IMR-90 (cell line): ENCODE measurements around the gene SRSF4. TPM values are rescaled to one million over a fixed set of nuclear protein-coding genes. Genes with fewer than 3 reads are reported as not detected.

ENCODE experiments used
- ATAC-seq: fragments of 200-7000 bp; cut with Tn5 transposase; 2 replicates; pipeline ENCODE4 v1.9.1; 2020; ENCODE audit warnings: low read depth, mild to moderate bottlenecking, moderate library complexity
- BruUV-seq: library from RNA; stranded (reverse); fragments of 400-500 nt; replicated peaks from 2 replicates; lab custom pipeline; 2021; lab: Mats Ljungman, UMichigan
- CTCF ChIA-PET: fragments of 300-600 bp; formaldehyde crosslinking; extraction: SDS; loops from one replicate; lab custom pipeline; 2021; ENCODE audit warnings: antibody characterized with exemption; lab: Yijun Ruan, JAX
- POLR2A ChIA-PET: fragments of 300-600 bp; sonication (Branson Sonifier 250); formaldehyde crosslinking; loops from one replicate; lab custom pipeline; 2022; ENCODE audit warnings: antibody characterized with exemption; ENCODE audit not compliant: unreplicated experiment; lab: Charles Lee
- DNase-seq: peaks from one replicate; pipeline ENCODE4 v3.0.0; 2013
- H2AFZ ChIP-seq: replicated peaks from 2 replicates; pipeline ENCODE3; 2013; ENCODE audit warnings: low read length, mild to moderate bottlenecking; ENCODE audit not compliant: poor library complexity
- H2AK5ac ChIP-seq: 2 replicates; pipeline ENCODE4 v1.6.1; 2013; ENCODE audit warnings: low read depth, low read length, inconsistent platforms
- H2AK9ac ChIP-seq: replicated peaks from 2 replicates; pipeline ENCODE3; 2013; ENCODE audit warnings: mild to moderate bottlenecking, low read depth, low read length, moderate library complexity; ENCODE audit not compliant: poor library complexity
- H2BK120ac ChIP-seq: 2 replicates; pipeline ENCODE4 v1.6.1; 2013; ENCODE audit warnings: low read depth, low read length, inconsistent platforms
- H2BK15ac ChIP-seq: 3 replicates; pipeline ENCODE4 v1.6.1; 2013; ENCODE audit warnings: low read depth, low read length, inconsistent platforms
- H2BK20ac ChIP-seq: 2 replicates; pipeline ENCODE4 v1.6.1; 2013; ENCODE audit warnings: low read depth, mild to moderate bottlenecking, inconsistent platforms, low read length, moderate library complexity
- H2BK5ac ChIP-seq: 2 replicates; pipeline ENCODE4 v1.6.1; 2013; ENCODE audit warnings: mild to moderate bottlenecking, low read depth, low read length, inconsistent platforms; ENCODE audit not compliant: poor library complexity, severe bottlenecking
- H3K14ac ChIP-seq: replicated peaks from 2 replicates; pipeline ENCODE4 v1.6.1; 2013; ENCODE audit warnings: low read depth, low read length, inconsistent platforms
- H3K18ac ChIP-seq: 2 replicates; pipeline ENCODE4 v1.6.1; 2013; ENCODE audit warnings: low read depth, low read length, control low read depth
- H3K23ac ChIP-seq: 2 replicates; pipeline ENCODE4 v1.6.1; 2013; ENCODE audit warnings: low read depth, low read length, inconsistent platforms
- H3K27ac ChIP-seq: 2 replicates; pipeline ENCODE4 v1.5.1; 2013; ENCODE audit warnings: mild to moderate bottlenecking, control low read depth, low read length; ENCODE audit not compliant: insufficient read depth
- H3K27me3 ChIP-seq: 2 replicates; pipeline ENCODE4 v1.6.1; 2013; ENCODE audit warnings: low read length; ENCODE audit not compliant: control insufficient read depth, insufficient read depth
- H3K36me3 ChIP-seq: 2 replicates; pipeline ENCODE4 v1.6.1; 2013; ENCODE audit warnings: low read length, mixed read lengths; ENCODE audit not compliant: control insufficient read depth, insufficient read depth
- H3K4ac ChIP-seq: 2 replicates; pipeline ENCODE4 v1.6.1; 2013; ENCODE audit warnings: low read depth, low read length, inconsistent platforms
- H3K4me1 ChIP-seq: 2 replicates; pipeline ENCODE4 v1.6.1; 2013; ENCODE audit warnings: low read length, mixed read lengths; ENCODE audit not compliant: control insufficient read depth, insufficient read depth
- H3K4me2 ChIP-seq: 2 replicates; pipeline ENCODE4 v1.6.1; 2013; ENCODE audit warnings: low read depth, mild to moderate bottlenecking, control low read depth, low read length, moderate library complexity
- H3K4me3 ChIP-seq: 2 replicates; pipeline ENCODE4 v1.5.1; 2013; ENCODE audit warnings: low read depth, mild to moderate bottlenecking, control low read depth, low read length, moderate library complexity; ENCODE audit not compliant: insufficient read depth
- H3K56ac ChIP-seq: 2 replicates; pipeline ENCODE4 v1.6.1; 2013; ENCODE audit warnings: low read length, inconsistent platforms; ENCODE audit not compliant: insufficient read depth; ENCODE audit errors: extremely low read depth
- H3K79me1 ChIP-seq, 2 experiments: 2 replicates each; pipeline ENCODE4 v1.6.1; 2013; ENCODE audit warnings: low read length in 2 of 2, inconsistent platforms in 1 of 2, low read depth in 1 of 2
- H3K9ac ChIP-seq: 2 replicates; pipeline ENCODE4 v1.6.1; 2013; ENCODE audit warnings: low read depth, low read length, control low read depth
- H3K9me1 ChIP-seq: 2 replicates; pipeline ENCODE4 v1.6.1; 2013; ENCODE audit warnings: low read length, inconsistent platforms; ENCODE audit not compliant: insufficient read depth
- H3K9me3 ChIP-seq: 2 replicates; pipeline ENCODE4 v1.6.1; 2013; ENCODE audit warnings: low read length; ENCODE audit not compliant: control insufficient read depth, insufficient read depth
- H4K20me1 ChIP-seq: 2 replicates; pipeline ENCODE4 v1.6.1; 2013; ENCODE audit warnings: low read length, inconsistent platforms; ENCODE audit not compliant: insufficient read depth
- H4K5ac ChIP-seq: 2 replicates; pipeline ENCODE4 v1.6.1; 2013; ENCODE audit warnings: mild to moderate bottlenecking, low read depth, low read length, control low read depth
- H4K8ac ChIP-seq, 2 experiments: 2 replicates each; pipeline ENCODE4 v1.6.1; 2013; ENCODE audit warnings: low read depth in 2 of 2, low read length in 2 of 2, control low read depth in 1 of 2, inconsistent platforms in 1 of 2
- H4K91ac ChIP-seq: 2 replicates; pipeline ENCODE4 v1.6.1; 2013; ENCODE audit warnings: low read depth, low read length, inconsistent platforms; ENCODE audit not compliant: insufficient read depth
- BHLHE40 ChIP-seq: fragments of 150-350 bp; IDR thresholded peaks from 2 replicates; pipeline ENCODE4 v1.6.1; 2016; ENCODE audit warnings: mild to moderate bottlenecking, low read depth, low read length
- CEBPB ChIP-seq: IDR thresholded peaks from 2 replicates; pipeline ENCODE4 v1.6.1; 2012; ENCODE audit warnings: low read depth, low read length, improper control_type of control experiment
- CHD1 ChIP-seq: IDR thresholded peaks from 2 replicates; pipeline ENCODE4 v1.6.1; 2012; ENCODE audit warnings: low read depth, low read length, improper control_type of control experiment
- CTCF ChIP-seq: conservative IDR thresholded peaks from 2 replicates; pipeline ENCODE4 v1.5.1; 2012; ENCODE audit warnings: mild to moderate bottlenecking, low read depth, low read length, improper control_type of control experiment
- ELK1 ChIP-seq: fragments of 150-350 bp; IDR thresholded peaks from 2 replicates; pipeline ENCODE4 v1.6.1; 2016; ENCODE audit warnings: low read depth, mild to moderate bottlenecking, low read length, moderate library complexity, borderline replicate concordance
- FOS ChIP-seq: fragments of 150-350 bp; IDR thresholded peaks from 2 replicates; pipeline ENCODE4 v1.6.1; 2016; ENCODE audit warnings: low read depth, low read length
- MAFK ChIP-seq: IDR thresholded peaks from 2 replicates; pipeline ENCODE4 v1.6.1; 2012; ENCODE audit warnings: low read depth, low read length, improper control_type of control experiment
- MAZ ChIP-seq: IDR thresholded peaks from 2 replicates; pipeline ENCODE4 v1.6.1; 2012; ENCODE audit warnings: low read depth, mild to moderate bottlenecking, low read length, improper control_type of control experiment, moderate library complexity, borderline replicate concordance
- MXI1 ChIP-seq: IDR thresholded peaks from 2 replicates; pipeline ENCODE4 v1.6.1; 2012; ENCODE audit warnings: low read depth, mild to moderate bottlenecking, low read length, moderate library complexity, borderline replicate concordance
- NFE2L2 ChIP-seq: fragments of 150-350 bp; IDR thresholded peaks from 2 replicates; pipeline ENCODE4 v1.6.1; 2016; ENCODE audit warnings: low read depth, mild to moderate bottlenecking, low read length
- POLR2A ChIP-seq: IDR thresholded peaks from 2 replicates; pipeline ENCODE4 v1.6.1; 2012; ENCODE audit warnings: mild to moderate bottlenecking, low read depth, low read length
- RAD21 ChIP-seq: IDR thresholded peaks from 2 replicates; pipeline ENCODE4 v1.6.1; 2012; ENCODE audit warnings: low read length, improper control_type of control experiment
- RCOR1 ChIP-seq: IDR thresholded peaks from 2 replicates; pipeline ENCODE4 v1.6.1; 2012; ENCODE audit warnings: mild to moderate bottlenecking, low read length, improper control_type of control experiment; ENCODE audit not compliant: insufficient replicate concordance
- RFX5 ChIP-seq: IDR thresholded peaks from 2 replicates; pipeline ENCODE4 v1.8.0; 2012; ENCODE audit warnings: low read depth, mild to moderate bottlenecking, low read length, moderate library complexity
- SMC3 ChIP-seq: fragments of 150-350 bp; IDR thresholded peaks from 2 replicates; pipeline ENCODE4 v1.6.1; 2016; ENCODE audit warnings: low read depth, mild to moderate bottlenecking, antibody characterized with exemption, low read length, moderate library complexity
- USF2 ChIP-seq: fragments of 150-350 bp; IDR thresholded peaks from 2 replicates; pipeline ENCODE4 v1.6.1; 2017; ENCODE audit warnings: mild to moderate bottlenecking, antibody characterized with exemption, low read length, low read depth
- WGBS, 2 experiments: methylation state at CpG; one replicate each; pipeline versions ENCODE4 v1.1.5 to v1.1.7; 2013; ENCODE audit warnings: missing lambda C conversion rate in 2 of 2; ENCODE audit not compliant: insufficient read length in 1 of 2; ENCODE audit errors: extremely low coverage in 2 of 2; 5-methylcytosine and 5-hydroxymethylcytosine counted together
- dilution Hi-C: fragments of 300-500 bp; cut with HindIII; formaldehyde crosslinking; loops from one replicate; pipeline ENCODE4 v1.14.3; 2018; ENCODE audit warnings: low sequenced_read_pairs; ENCODE audit not compliant: unreplicated experiment
- in situ Hi-C: fragments of 300-500 bp; cut with MboI; formaldehyde crosslinking; loops from 3 replicates; pipeline ENCODE4 v1.14.3; 2019; ENCODE audit warnings: low sequenced_read_pairs, inconsistent platforms, mixed read lengths
- intact Hi-C: fragments of 100-400 bp; cut with micrococcal nuclease; formaldehyde crosslinking; loops from 2 replicates; pipeline ENCODE4 v1.10.0; 2022
- polyA plus RNA-seq, 3 experiments: library from polyadenylated mRNA; depleted of rRNA; stranded (reverse); fragments of >200 nt; gene quantifications; 2 replicates each; pipeline ENCODE4 v1.2.3, GENCODE V29; 2012; ENCODE audit warnings: low replicate concordance in 1 of 3
- total RNA-seq: library from RNA; depleted of rRNA; stranded (reverse); fragments of >200 nt; gene quantifications from 2 replicates; pipeline ENCODE4 v1.2.3, GENCODE V29; 2012

The SRSF4 gene
- total and polyA plus RNA-seq, 2 of the 4 experiments (the other 2 are of a cell fraction) = 20.8 to 48.5 TPM

- peak overlapping the region; percentile 83 for H2BK120ac ChIP-seq
- H3K14ac ChIP-seq = peak overlapping the region; percentile 86
- peak overlapping the region; percentile 76 for H2BK5ac ChIP-seq
- no peak; the same call in 1 of the 2 replicates for ATAC-seq
- H3K9me3 ChIP-seq = no peaks in the 10 kb centered on the region
- H2AFZ ChIP-seq = peak overlapping the region; percentile 73
- H3K4me1 ChIP-seq = peaks cover 22% of the 10 kb centered on the region
- H3K56ac ChIP-seq = peak overlapping the region; percentile 71; the same call in 1 of the 2 replicates
- H2AK9ac ChIP-seq = peak overlapping the region; percentile 75
- CTCF ChIA-PET = interaction anchor here (0.5 to 3.3 kb wide), 17 partner anchors 10 to 325 kb away, joined by 3 to 28 read pairs (median 4); partner anchors contain the start of genes SRSF4 and TMEM200B
- H3K27me3 ChIP-seq = no peaks in the 10 kb centered on the region
- no peak for TF ChIP-seq CEBPB
- TF ChIP-seq RAD21 = no peak
- no peak for TF ChIP-seq ELK1
- no peak for TF ChIP-seq USF2
- no peak for TF ChIP-seq RCOR1
- TF ChIP-seq FOS = no peak
- TF ChIP-seq POLR2A = no peak
- TF ChIP-seq CTCF = no peak
- TF ChIP-seq CHD1 = no peak
- no peak for TF ChIP-seq SMC3
- TF ChIP-seq BHLHE40 = no peak
- TF ChIP-seq MAZ = no peak
- no peak for TF ChIP-seq NFE2L2
- no peak for TF ChIP-seq MXI1
- TF ChIP-seq MAFK = no peak
- TF ChIP-seq RFX5 = no peak
- peak overlapping the region; percentile 85 for H3K27ac ChIP-seq
- H4K20me1 ChIP-seq = peaks cover 5% of the 10 kb centered on the region
- no CpG with 5 or more reads among the region's 1 CpG for WGBS, 2 experiments
- H3K9ac ChIP-seq = peak overlapping the region; percentile 26
- POLR2A ChIA-PET = interaction anchor here (0.8 kb wide), 1 partner anchor 553 kb away, joined by 3 read pairs; the partner anchor contains the start of gene RNU11
- peak overlapping the region; percentile 73 to 88 for H4K8ac ChIP-seq
- dilution Hi-C loops = no loop called here
- peaks cover 0 to 20% of the 10 kb centered on the region in 2 experiments; a peak in 2 of 4 replicates for H3K79me1 ChIP-seq
- peak overlapping the region; percentile 86 for H2BK20ac ChIP-seq
- H4K5ac ChIP-seq = peak overlapping the region; percentile 79
- no peak for DNase-seq
- H3K23ac ChIP-seq = peak overlapping the region; percentile 45
- peak overlapping the region; percentile 83 for H4K91ac ChIP-seq
- peaks cover 14% of the 10 kb centered on the region for H3K36me3 ChIP-seq
- peak overlapping the region; percentile 90 for H2AK5ac ChIP-seq
- intact Hi-C loops = loop anchor here (1.0 to 5.0 kb wide), 3 partner anchors 78 to 417 kb away; no protein-coding TSS in a partner anchor
- H2BK15ac ChIP-seq = peak overlapping the region; percentile 81; the same call in 2 of the 3 replicates
- H3K4me3 ChIP-seq = no peak overlapping the region
- in situ Hi-C loops = loop anchor here (10.0 kb wide), 1 partner anchor 417 kb away; no protein-coding TSS in a partner anchor
- H3K4me2 ChIP-seq = no peak overlapping the region
- H3K4ac ChIP-seq = peak overlapping the region; percentile 90
- peak overlapping the region; percentile 72 for H3K18ac ChIP-seq
- no TSS peak for BruUV-seq
- H3K9me1 ChIP-seq = peaks cover 23% of the 10 kb centered on the region
Measured at GRCh38 chr1:29202053-29202452, 20.4 kb upstream of the SRSF4 start.
